IMR-90 (cell line): Measurements from ENCODE around the gene TMEM63A. TPM values are rescaled to one million over a fixed set of nuclear protein-coding genes. Genes with fewer than 3 reads are reported as not detected.
A peak's percentile ranks its signal among the peaks of the same experiment; 100 is the strongest.

Experiments used
- ATAC-seq: fragments of 200-7000 bp; cut with Tn5 transposase; 2 replicates; pipeline ENCODE4 v1.9.1; 2020; ENCODE audit warnings: low read depth, mild to moderate bottlenecking, moderate library complexity
- BruUV-seq: library from RNA; stranded (reverse); fragments of 400-500 nt; replicated peaks from 2 replicates; lab custom pipeline; 2021; lab: Mats Ljungman, UMichigan
- CTCF ChIA-PET: fragments of 300-600 bp; formaldehyde crosslinking; extraction: SDS; loops from one replicate; lab custom pipeline; 2021; ENCODE audit warnings: antibody characterized with exemption; lab: Yijun Ruan, JAX
- POLR2A ChIA-PET: fragments of 300-600 bp; sonication (Branson Sonifier 250); formaldehyde crosslinking; loops from one replicate; lab custom pipeline; 2022; ENCODE audit warnings: antibody characterized with exemption; ENCODE audit not compliant: unreplicated experiment; lab: Charles Lee
- DNase-seq: peaks from one replicate; pipeline ENCODE4 v3.0.0; 2013
- H2AFZ ChIP-seq: replicated peaks from 2 replicates; pipeline ENCODE3; 2013; ENCODE audit warnings: low read length, mild to moderate bottlenecking; ENCODE audit not compliant: poor library complexity
- H2AK5ac ChIP-seq: 2 replicates; pipeline ENCODE4 v1.6.1; 2013; ENCODE audit warnings: low read depth, low read length, inconsistent platforms
- H2AK9ac ChIP-seq: replicated peaks from 2 replicates; pipeline ENCODE3; 2013; ENCODE audit warnings: mild to moderate bottlenecking, low read depth, low read length, moderate library complexity; ENCODE audit not compliant: poor library complexity
- H2BK120ac ChIP-seq: 2 replicates; pipeline ENCODE4 v1.6.1; 2013; ENCODE audit warnings: low read depth, low read length, inconsistent platforms
- H2BK15ac ChIP-seq: 3 replicates; pipeline ENCODE4 v1.6.1; 2013; ENCODE audit warnings: low read depth, low read length, inconsistent platforms
- H2BK20ac ChIP-seq: 2 replicates; pipeline ENCODE4 v1.6.1; 2013; ENCODE audit warnings: low read depth, mild to moderate bottlenecking, inconsistent platforms, low read length, moderate library complexity
- H2BK5ac ChIP-seq: 2 replicates; pipeline ENCODE4 v1.6.1; 2013; ENCODE audit warnings: mild to moderate bottlenecking, low read depth, low read length, inconsistent platforms; ENCODE audit not compliant: poor library complexity, severe bottlenecking
- H3K14ac ChIP-seq: replicated peaks from 2 replicates; pipeline ENCODE4 v1.6.1; 2013; ENCODE audit warnings: low read depth, low read length, inconsistent platforms
- H3K18ac ChIP-seq: 2 replicates; pipeline ENCODE4 v1.6.1; 2013; ENCODE audit warnings: low read depth, low read length, control low read depth
- H3K23ac ChIP-seq: 2 replicates; pipeline ENCODE4 v1.6.1; 2013; ENCODE audit warnings: low read depth, low read length, inconsistent platforms
- H3K27ac ChIP-seq: 2 replicates; pipeline ENCODE4 v1.5.1; 2013; ENCODE audit warnings: mild to moderate bottlenecking, control low read depth, low read length; ENCODE audit not compliant: insufficient read depth
- H3K27me3 ChIP-seq: 2 replicates; pipeline ENCODE4 v1.6.1; 2013; ENCODE audit warnings: low read length; ENCODE audit not compliant: control insufficient read depth, insufficient read depth
- H3K36me3 ChIP-seq: 2 replicates; pipeline ENCODE4 v1.6.1; 2013; ENCODE audit warnings: low read length, mixed read lengths; ENCODE audit not compliant: control insufficient read depth, insufficient read depth
- H3K4ac ChIP-seq: 2 replicates; pipeline ENCODE4 v1.6.1; 2013; ENCODE audit warnings: low read depth, low read length, inconsistent platforms
- H3K4me1 ChIP-seq: 2 replicates; pipeline ENCODE4 v1.6.1; 2013; ENCODE audit warnings: low read length, mixed read lengths; ENCODE audit not compliant: control insufficient read depth, insufficient read depth
- H3K4me2 ChIP-seq: 2 replicates; pipeline ENCODE4 v1.6.1; 2013; ENCODE audit warnings: low read depth, mild to moderate bottlenecking, control low read depth, low read length, moderate library complexity
- H3K4me3 ChIP-seq: 2 replicates; pipeline ENCODE4 v1.5.1; 2013; ENCODE audit warnings: low read depth, mild to moderate bottlenecking, control low read depth, low read length, moderate library complexity; ENCODE audit not compliant: insufficient read depth
- H3K56ac ChIP-seq: 2 replicates; pipeline ENCODE4 v1.6.1; 2013; ENCODE audit warnings: low read length, inconsistent platforms; ENCODE audit not compliant: insufficient read depth; ENCODE audit errors: extremely low read depth
- H3K79me1 ChIP-seq, 2 experiments: 2 replicates each; pipeline ENCODE4 v1.6.1; 2013; ENCODE audit warnings: low read length in 2 of 2, inconsistent platforms in 1 of 2, low read depth in 1 of 2
- H3K9ac ChIP-seq: 2 replicates; pipeline ENCODE4 v1.6.1; 2013; ENCODE audit warnings: low read depth, low read length, control low read depth
- H3K9me1 ChIP-seq: 2 replicates; pipeline ENCODE4 v1.6.1; 2013; ENCODE audit warnings: low read length, inconsistent platforms; ENCODE audit not compliant: insufficient read depth
- H3K9me3 ChIP-seq: 2 replicates; pipeline ENCODE4 v1.6.1; 2013; ENCODE audit warnings: low read length; ENCODE audit not compliant: control insufficient read depth, insufficient read depth
- H4K20me1 ChIP-seq: 2 replicates; pipeline ENCODE4 v1.6.1; 2013; ENCODE audit warnings: low read length, inconsistent platforms; ENCODE audit not compliant: insufficient read depth
- H4K5ac ChIP-seq: 2 replicates; pipeline ENCODE4 v1.6.1; 2013; ENCODE audit warnings: mild to moderate bottlenecking, low read depth, low read length, control low read depth
- H4K8ac ChIP-seq, 2 experiments: 2 replicates each; pipeline ENCODE4 v1.6.1; 2013; ENCODE audit warnings: low read depth in 2 of 2, low read length in 2 of 2, control low read depth in 1 of 2, inconsistent platforms in 1 of 2
- H4K91ac ChIP-seq: 2 replicates; pipeline ENCODE4 v1.6.1; 2013; ENCODE audit warnings: low read depth, low read length, inconsistent platforms; ENCODE audit not compliant: insufficient read depth
- BHLHE40 ChIP-seq: fragments of 150-350 bp; IDR thresholded peaks from 2 replicates; pipeline ENCODE4 v1.6.1; 2016; ENCODE audit warnings: mild to moderate bottlenecking, low read depth, low read length
- CEBPB ChIP-seq: IDR thresholded peaks from 2 replicates; pipeline ENCODE4 v1.6.1; 2012; ENCODE audit warnings: low read depth, low read length, improper control_type of control experiment
- CHD1 ChIP-seq: IDR thresholded peaks from 2 replicates; pipeline ENCODE4 v1.6.1; 2012; ENCODE audit warnings: low read depth, low read length, improper control_type of control experiment
- ELK1 ChIP-seq: fragments of 150-350 bp; IDR thresholded peaks from 2 replicates; pipeline ENCODE4 v1.6.1; 2016; ENCODE audit warnings: low read depth, mild to moderate bottlenecking, low read length, moderate library complexity, borderline replicate concordance
- FOS ChIP-seq: fragments of 150-350 bp; IDR thresholded peaks from 2 replicates; pipeline ENCODE4 v1.6.1; 2016; ENCODE audit warnings: low read depth, low read length
- MAFK ChIP-seq: IDR thresholded peaks from 2 replicates; pipeline ENCODE4 v1.6.1; 2012; ENCODE audit warnings: low read depth, low read length, improper control_type of control experiment
- MAZ ChIP-seq: IDR thresholded peaks from 2 replicates; pipeline ENCODE4 v1.6.1; 2012; ENCODE audit warnings: low read depth, mild to moderate bottlenecking, low read length, improper control_type of control experiment, moderate library complexity, borderline replicate concordance
- MXI1 ChIP-seq: IDR thresholded peaks from 2 replicates; pipeline ENCODE4 v1.6.1; 2012; ENCODE audit warnings: low read depth, mild to moderate bottlenecking, low read length, moderate library complexity, borderline replicate concordance
- NFE2L2 ChIP-seq: fragments of 150-350 bp; IDR thresholded peaks from 2 replicates; pipeline ENCODE4 v1.6.1; 2016; ENCODE audit warnings: low read depth, mild to moderate bottlenecking, low read length
- POLR2A ChIP-seq: IDR thresholded peaks from 2 replicates; pipeline ENCODE4 v1.6.1; 2012; ENCODE audit warnings: mild to moderate bottlenecking, low read depth, low read length
- RAD21 ChIP-seq: IDR thresholded peaks from 2 replicates; pipeline ENCODE4 v1.6.1; 2012; ENCODE audit warnings: low read length, improper control_type of control experiment
- RCOR1 ChIP-seq: IDR thresholded peaks from 2 replicates; pipeline ENCODE4 v1.6.1; 2012; ENCODE audit warnings: mild to moderate bottlenecking, low read length, improper control_type of control experiment; ENCODE audit not compliant: insufficient replicate concordance
- RFX5 ChIP-seq: IDR thresholded peaks from 2 replicates; pipeline ENCODE4 v1.8.0; 2012; ENCODE audit warnings: low read depth, mild to moderate bottlenecking, low read length, moderate library complexity
- SMC3 ChIP-seq: fragments of 150-350 bp; IDR thresholded peaks from 2 replicates; pipeline ENCODE4 v1.6.1; 2016; ENCODE audit warnings: low read depth, mild to moderate bottlenecking, antibody characterized with exemption, low read length, moderate library complexity
- USF2 ChIP-seq: fragments of 150-350 bp; IDR thresholded peaks from 2 replicates; pipeline ENCODE4 v1.6.1; 2017; ENCODE audit warnings: mild to moderate bottlenecking, antibody characterized with exemption, low read length, low read depth
- WGBS, 2 experiments: methylation state at CpG; one replicate each; pipeline versions ENCODE4 v1.1.5 to v1.1.7; 2013; ENCODE audit warnings: missing lambda C conversion rate in 2 of 2; ENCODE audit not compliant: insufficient read length in 1 of 2; ENCODE audit errors: extremely low coverage in 2 of 2; 5-methylcytosine and 5-hydroxymethylcytosine counted together
- dilution Hi-C: fragments of 300-500 bp; cut with HindIII; formaldehyde crosslinking; loops from one replicate; pipeline ENCODE4 v1.14.3; 2018; ENCODE audit warnings: low sequenced_read_pairs; ENCODE audit not compliant: unreplicated experiment
- in situ Hi-C: fragments of 300-500 bp; cut with MboI; formaldehyde crosslinking; loops from 3 replicates; pipeline ENCODE4 v1.14.3; 2019; ENCODE audit warnings: low sequenced_read_pairs, inconsistent platforms, mixed read lengths
- intact Hi-C: fragments of 100-400 bp; cut with micrococcal nuclease; formaldehyde crosslinking; loops from 2 replicates; pipeline ENCODE4 v1.10.0; 2022
- polyA plus RNA-seq, 3 experiments: library from polyadenylated mRNA; depleted of rRNA; stranded (reverse); fragments of >200 nt; gene quantifications; 2 replicates each; pipeline ENCODE4 v1.2.3, GENCODE V29; 2012; ENCODE audit warnings: low replicate concordance in 1 of 3
- total RNA-seq: library from RNA; depleted of rRNA; stranded (reverse); fragments of >200 nt; gene quantifications from 2 replicates; pipeline ENCODE4 v1.2.3, GENCODE V29; 2012
- TF ChIP-seq, protein P1 (sequence below): conservative IDR thresholded peaks from 2 replicates; pipeline ENCODE4 v1.5.1; 2012; ENCODE audit warnings: mild to moderate bottlenecking, low read depth, low read length, improper control_type of control experiment

The TMEM63A gene
- total and polyA plus RNA-seq, 2 of the 4 experiments (the other 2 are of a cell fraction), result 4.7 to 23.3 TPM

DNA sequence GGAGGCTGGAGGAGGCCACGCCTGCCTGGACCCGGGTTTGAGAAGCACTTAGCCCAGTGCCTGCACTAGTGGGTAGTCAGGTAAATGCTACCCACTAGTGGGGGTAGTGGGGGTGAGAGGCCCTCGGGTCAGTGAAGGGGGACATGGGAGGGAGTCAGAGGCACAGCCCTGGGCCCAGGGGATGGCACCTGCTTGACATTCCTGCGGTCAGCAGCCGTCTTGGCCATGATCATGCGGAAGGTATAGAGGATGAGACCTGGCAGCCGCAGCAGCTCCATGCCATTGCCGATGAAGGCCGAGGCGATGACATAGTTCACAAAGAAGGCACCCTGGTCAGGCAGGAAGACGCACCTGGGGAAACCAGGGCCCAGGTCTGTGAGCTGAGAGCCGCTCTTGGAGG is 28.7 kb downstream of the TMEM63A start:
- POLR2A ChIA-PET, result no interaction called here
- no peaks in the 10 kb centered on the region for H3K27me3 ChIP-seq
- ATAC-seq, result no peak
- H2BK120ac ChIP-seq, result no peak overlapping the region
- no peak overlapping the region for H3K4me3 ChIP-seq
- H2AFZ ChIP-seq, result peak overlapping the region; percentile 14
- CTCF ChIA-PET, result no interaction called here
- H2BK20ac ChIP-seq, result no peak overlapping the region
- no peak overlapping the region for H3K4me2 ChIP-seq
- no peak overlapping the region for H3K4ac ChIP-seq
- no peak overlapping the region for H2AK9ac ChIP-seq
- no peak overlapping the region for H4K8ac ChIP-seq
- H3K9ac ChIP-seq, result no peak overlapping the region
- 95% methylated on average over 7 of the region's 12 CpGs; no CpG with 5 or more reads in 1 of the 2 experiments for WGBS, 2 experiments
- no peak overlapping the region for H4K5ac ChIP-seq
- H3K14ac ChIP-seq, result no peak overlapping the region
- peaks cover 12% of the 10 kb centered on the region for H3K9me1 ChIP-seq
- H3K27ac ChIP-seq, result no peak overlapping the region
- dilution Hi-C loops, result no loop called here
- no peak overlapping the region for H3K56ac ChIP-seq
- no peaks in the 10 kb centered on the region for H4K20me1 ChIP-seq
- intact Hi-C loops, result no loop called here
- TF ChIP-seq ELK1 (no peak), FOS (no peak), RCOR1 (no peak), NFE2L2 (no peak), CEBPB (no peak), BHLHE40 (no peak), RAD21 (no peak), SMC3 (no peak), CHD1 (no peak), MXI1 (no peak), MAFK (no peak), RFX5 (no peak), POLR2A (no peak), MAZ (no peak), USF2 (no peak)
- TF ChIP-seq, protein P1, sequence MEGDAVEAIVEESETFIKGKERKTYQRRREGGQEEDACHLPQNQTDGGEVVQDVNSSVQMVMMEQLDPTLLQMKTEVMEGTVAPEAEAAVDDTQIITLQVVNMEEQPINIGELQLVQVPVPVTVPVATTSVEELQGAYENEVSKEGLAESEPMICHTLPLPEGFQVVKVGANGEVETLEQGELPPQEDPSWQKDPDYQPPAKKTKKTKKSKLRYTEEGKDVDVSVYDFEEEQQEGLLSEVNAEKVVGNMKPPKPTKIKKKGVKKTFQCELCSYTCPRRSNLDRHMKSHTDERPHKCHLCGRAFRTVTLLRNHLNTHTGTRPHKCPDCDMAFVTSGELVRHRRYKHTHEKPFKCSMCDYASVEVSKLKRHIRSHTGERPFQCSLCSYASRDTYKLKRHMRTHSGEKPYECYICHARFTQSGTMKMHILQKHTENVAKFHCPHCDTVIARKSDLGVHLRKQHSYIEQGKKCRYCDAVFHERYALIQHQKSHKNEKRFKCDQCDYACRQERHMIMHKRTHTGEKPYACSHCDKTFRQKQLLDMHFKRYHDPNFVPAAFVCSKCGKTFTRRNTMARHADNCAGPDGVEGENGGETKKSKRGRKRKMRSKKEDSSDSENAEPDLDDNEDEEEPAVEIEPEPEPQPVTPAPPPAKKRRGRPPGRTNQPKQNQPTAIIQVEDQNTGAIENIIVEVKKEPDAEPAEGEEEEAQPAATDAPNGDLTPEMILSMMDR, result no peak
- H4K91ac ChIP-seq, result no peak overlapping the region
- no TSS peak for BruUV-seq
- H2AK5ac ChIP-seq, result no peak overlapping the region
- H3K79me1 ChIP-seq, result no peaks in the 10 kb centered on the region
- peaks cover 2% of the 10 kb centered on the region; the same call in 1 of the 2 replicates for H3K4me1 ChIP-seq
- H3K9me3 ChIP-seq, result no peaks in the 10 kb centered on the region
- H3K36me3 ChIP-seq, result peaks cover 31% of the 10 kb centered on the region
- H3K18ac ChIP-seq, result no peak overlapping the region
- in situ Hi-C loops, result no loop called here
- no peak overlapping the region for H3K23ac ChIP-seq
- no peak for DNase-seq
- no peak overlapping the region for H2BK5ac ChIP-seq
- no peak overlapping the region for H2BK15ac ChIP-seq
